ENCODE measurements around the gene CADPS2.

CADPS2 gene

DNA sequence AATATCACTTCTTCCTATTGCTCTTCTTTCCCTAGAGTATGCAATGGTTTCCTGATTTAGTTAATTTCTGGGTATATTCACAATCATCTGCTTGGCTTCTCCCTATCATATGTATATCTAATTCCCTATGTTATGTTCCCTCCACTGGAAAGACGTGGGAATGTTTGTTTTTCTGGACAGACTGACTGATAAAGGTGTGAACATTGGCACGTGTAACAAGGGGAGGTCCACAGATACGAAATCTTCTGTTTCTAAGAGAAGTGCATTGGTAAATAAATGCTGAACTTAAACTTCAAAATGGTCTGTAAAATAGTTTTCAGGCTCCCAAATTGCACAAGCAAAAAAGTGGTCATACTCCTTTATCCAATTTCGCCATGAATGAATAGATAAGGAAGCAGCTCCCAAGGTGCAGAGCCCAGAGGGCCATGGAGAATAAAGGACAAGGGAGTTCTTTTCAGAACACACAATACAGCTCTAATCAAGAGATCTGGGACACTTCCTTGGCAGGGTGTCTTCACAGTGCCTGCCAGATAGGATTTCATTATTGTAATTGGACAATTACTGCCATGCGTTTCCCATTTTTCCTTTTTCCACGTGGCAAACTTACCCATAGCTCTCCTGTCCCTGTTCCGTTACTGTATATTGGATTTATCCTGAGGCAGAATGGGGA is 329.3 kb downstream of the CADPS2 start:
- FAIRE-seq, result no peak
- no peak for DNase-seq (ENCODE audit: insufficient read length, low spot score)
- no peak for TF ChIP-seq TAF1 (IDR thresholded peaks at IDR 0.05; ENCODE audit: low read depth, low read length)
- TF ChIP-seq POLR2A (IDR thresholded peaks at IDR 0.05; ENCODE audit: low read depth, low read length), result no peak
- TF ChIP-seq SPI1 (IDR thresholded peaks at IDR 0.05; ENCODE audit: low read depth, low read length), result no peak
- TF ChIP-seq POU2F2 (IDR thresholded peaks at IDR 0.05; ENCODE audit: low read depth, low read length), result no peak
- no peak for TF ChIP-seq PAX5 (IDR thresholded peaks at IDR 0.05; ENCODE audit: insufficient read depth, low read length, severe bottlenecking)
- no peak for TF ChIP-seq POLR2AphosphoS5 (IDR thresholded peaks at IDR 0.05; ENCODE audit: low read depth, low read length)

DNA sequence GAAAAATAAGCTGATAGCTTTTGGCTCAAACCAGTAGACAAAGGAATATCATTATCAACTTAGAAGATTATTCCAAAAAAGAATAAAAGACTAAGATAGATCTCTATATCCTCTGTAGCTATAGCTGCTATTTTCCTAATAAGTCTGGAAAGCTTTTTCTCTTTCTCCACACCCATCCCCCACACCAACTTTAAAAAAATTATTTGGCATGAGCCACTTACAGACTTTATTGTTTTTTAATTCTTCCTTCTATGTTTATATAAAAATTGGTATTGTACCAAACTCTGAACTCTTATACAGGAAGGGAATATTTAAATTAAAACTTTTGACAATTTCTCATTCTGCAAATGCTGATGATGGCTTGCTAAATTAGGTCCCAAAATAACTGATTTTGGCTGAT is 330.0 kb downstream of the CADPS2 start:
- no peak for DNase-seq (ENCODE audit: insufficient read length, low spot score)
- FAIRE-seq, result no peak
- no peak for TF ChIP-seq POU2F2 (IDR thresholded peaks at IDR 0.05; ENCODE audit: low read depth, low read length)
- TF ChIP-seq TAF1 (IDR thresholded peaks at IDR 0.05; ENCODE audit: low read depth, low read length), result no peak
- TF ChIP-seq POLR2AphosphoS5 (IDR thresholded peaks at IDR 0.05; ENCODE audit: low read depth, low read length), result no peak
- TF ChIP-seq PAX5 (IDR thresholded peaks at IDR 0.05; ENCODE audit: insufficient read depth, low read length, severe bottlenecking), result no peak
- TF ChIP-seq SPI1 (IDR thresholded peaks at IDR 0.05; ENCODE audit: low read depth, low read length), result no peak
- no peak for TF ChIP-seq POLR2A (IDR thresholded peaks at IDR 0.05; ENCODE audit: low read depth, low read length)

DNA sequence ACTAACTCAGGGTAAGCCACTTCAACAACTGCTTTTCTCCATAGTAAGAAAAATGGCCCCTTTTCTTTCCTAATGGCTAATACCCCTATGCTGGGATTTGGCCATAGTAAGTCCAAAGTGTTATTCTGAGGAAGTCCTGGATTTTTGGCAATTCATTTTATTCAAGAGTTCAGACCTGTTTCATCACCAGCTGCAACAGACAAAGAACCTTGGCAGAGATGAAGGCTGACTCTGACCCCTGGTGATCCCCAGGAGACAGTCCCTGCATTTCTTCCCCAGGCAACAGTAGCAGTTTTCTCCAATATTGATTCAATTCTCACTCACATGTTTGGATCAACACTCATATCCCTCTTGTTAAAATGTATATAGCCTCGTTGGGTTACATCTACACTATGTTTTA is 332.5 kb downstream of the CADPS2 start:
- TF ChIP-seq POLR2A (IDR thresholded peaks at IDR 0.05; ENCODE audit: low read depth, low read length) (no peak), TAF1 (IDR thresholded peaks at IDR 0.05; ENCODE audit: low read depth, low read length) (no peak), POU2F2 (IDR thresholded peaks at IDR 0.05; ENCODE audit: low read depth, low read length) (no peak), PAX5 (IDR thresholded peaks at IDR 0.05; ENCODE audit: insufficient read depth, low read length, severe bottlenecking) (no peak), POLR2AphosphoS5 (IDR thresholded peaks at IDR 0.05; ENCODE audit: low read depth, low read length) (no peak), SPI1 (IDR thresholded peaks at IDR 0.05; ENCODE audit: low read depth, low read length) (no peak)
- no peak for FAIRE-seq
- DNase-seq (ENCODE audit: insufficient read length, low spot score), result no peak

DNA sequence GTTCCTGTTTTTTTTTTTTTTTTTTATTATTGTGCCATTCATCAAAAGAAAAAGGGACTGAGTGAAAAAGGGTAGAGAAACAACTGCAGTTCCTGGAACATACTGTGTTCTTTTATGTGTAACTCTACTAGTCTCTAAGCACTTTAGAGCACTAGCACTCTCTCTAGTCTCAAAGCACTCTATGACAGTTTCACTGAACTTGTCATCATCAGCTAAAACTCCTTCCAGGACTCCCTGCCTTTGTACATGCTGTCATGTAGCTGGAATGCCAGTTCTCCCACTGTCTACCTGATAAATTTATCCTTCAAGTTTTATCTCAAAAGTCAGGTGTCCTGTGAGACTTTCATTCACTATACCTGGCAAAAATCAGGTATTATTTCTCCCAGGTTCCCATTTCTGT is 333.5 kb downstream of the CADPS2 start:
- FAIRE-seq (no peak), DNase-seq (ENCODE audit: insufficient read length, low spot score) (no peak)
- TF ChIP-seq POU2F2 (IDR thresholded peaks at IDR 0.05; ENCODE audit: low read depth, low read length) (no peak), POLR2AphosphoS5 (IDR thresholded peaks at IDR 0.05; ENCODE audit: low read depth, low read length) (no peak), TAF1 (IDR thresholded peaks at IDR 0.05; ENCODE audit: low read depth, low read length) (no peak), PAX5 (IDR thresholded peaks at IDR 0.05; ENCODE audit: insufficient read depth, low read length, severe bottlenecking) (no peak), POLR2A (IDR thresholded peaks at IDR 0.05; ENCODE audit: low read depth, low read length) (no peak), SPI1 (IDR thresholded peaks at IDR 0.05; ENCODE audit: low read depth, low read length) (no peak)

- DNase-seq (ENCODE audit: insufficient read length, low spot score), result no peak
- FAIRE-seq, result no peak
These were observed 335.7 kb downstream of the CADPS2 start for GRCh38 chr7:122550545-122550944.

GRCh38 chr7:122549578-122549977 is 336.7 kb downstream of the CADPS2 start:
- TF ChIP-seq TAF1 (IDR thresholded peaks at IDR 0.05; ENCODE audit: low read depth, low read length), result no peak
- no peak for TF ChIP-seq SPI1 (IDR thresholded peaks at IDR 0.05; ENCODE audit: low read depth, low read length)
- no peak for TF ChIP-seq PAX5 (IDR thresholded peaks at IDR 0.05; ENCODE audit: insufficient read depth, low read length, severe bottlenecking)
- no peak for TF ChIP-seq POLR2AphosphoS5 (IDR thresholded peaks at IDR 0.05; ENCODE audit: low read depth, low read length)
- no peak for TF ChIP-seq POLR2A (IDR thresholded peaks at IDR 0.05; ENCODE audit: low read depth, low read length)
- no peak for TF ChIP-seq POU2F2 (IDR thresholded peaks at IDR 0.05; ENCODE audit: low read depth, low read length)
- DNase-seq (ENCODE audit: insufficient read length, low spot score) (no peak), FAIRE-seq (no peak)

More at GRCh38 chr7:122550545-122550944, 335.7 kb downstream of the CADPS2 start:
- TF ChIP-seq POLR2AphosphoS5 (IDR thresholded peaks at IDR 0.05; ENCODE audit: low read depth, low read length), result no peak
- TF ChIP-seq POLR2A (IDR thresholded peaks at IDR 0.05; ENCODE audit: low read depth, low read length), result no peak
- TF ChIP-seq SPI1 (IDR thresholded peaks at IDR 0.05; ENCODE audit: low read depth, low read length), result no peak
- no peak for TF ChIP-seq TAF1 (IDR thresholded peaks at IDR 0.05; ENCODE audit: low read depth, low read length)
- TF ChIP-seq PAX5 (IDR thresholded peaks at IDR 0.05; ENCODE audit: insufficient read depth, low read length, severe bottlenecking), result no peak
- TF ChIP-seq POU2F2 (IDR thresholded peaks at IDR 0.05; ENCODE audit: low read depth, low read length), result no peak

DNA sequence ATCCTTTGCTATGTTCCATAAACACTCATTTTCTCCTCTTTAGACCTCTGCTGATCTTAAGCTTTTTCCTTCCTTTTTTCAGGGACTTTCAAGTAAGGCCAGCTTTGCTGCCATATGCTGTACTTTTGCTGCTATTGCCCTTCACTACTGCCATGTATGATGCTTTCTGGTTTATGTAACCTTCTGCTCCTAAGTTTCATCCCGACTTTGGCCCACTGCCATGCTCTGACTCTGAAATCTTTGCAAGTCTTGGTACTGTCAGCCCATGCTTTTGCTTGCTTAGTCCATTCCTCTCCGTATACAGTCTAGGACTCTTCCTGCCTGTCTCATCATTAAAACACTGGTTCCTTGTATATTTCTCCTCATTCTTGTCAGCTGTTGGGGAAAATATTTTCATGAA is 339.8 kb downstream of the CADPS2 start:
- no peak for FAIRE-seq
- DNase-seq (ENCODE audit: insufficient read length, low spot score), result no peak

GRCh38 chr7:122544463-122544862 is 341.8 kb downstream of the CADPS2 start:
- TF ChIP-seq SPI1 (IDR thresholded peaks at IDR 0.05; ENCODE audit: low read depth, low read length) (peak; percentile 97), PAX5 (IDR thresholded peaks at IDR 0.05; ENCODE audit: insufficient read depth, low read length, severe bottlenecking) (no peak)
- FAIRE-seq, result peak; percentile 52
- no peak for DNase-seq (ENCODE audit: insufficient read length, low spot score)

More for the DNA sequence above, 339.8 kb downstream of the CADPS2 start:
- TF ChIP-seq TAF1 (IDR thresholded peaks at IDR 0.05; ENCODE audit: low read depth, low read length) (no peak), SPI1 (IDR thresholded peaks at IDR 0.05; ENCODE audit: low read depth, low read length) (no peak), PAX5 (IDR thresholded peaks at IDR 0.05; ENCODE audit: insufficient read depth, low read length, severe bottlenecking) (no peak), POLR2A (IDR thresholded peaks at IDR 0.05; ENCODE audit: low read depth, low read length) (no peak), POLR2AphosphoS5 (IDR thresholded peaks at IDR 0.05; ENCODE audit: low read depth, low read length) (no peak), POU2F2 (IDR thresholded peaks at IDR 0.05; ENCODE audit: low read depth, low read length) (no peak)

- TF ChIP-seq PAX5 (IDR thresholded peaks at IDR 0.05; ENCODE audit: insufficient read depth, low read length, severe bottlenecking), result no peak
- DNase-seq (ENCODE audit: insufficient read length, low spot score) (no peak), FAIRE-seq (no peak)
These were observed 342.4 kb downstream of the CADPS2 start for GRCh38 chr7:122543891-122544290.

DNA sequence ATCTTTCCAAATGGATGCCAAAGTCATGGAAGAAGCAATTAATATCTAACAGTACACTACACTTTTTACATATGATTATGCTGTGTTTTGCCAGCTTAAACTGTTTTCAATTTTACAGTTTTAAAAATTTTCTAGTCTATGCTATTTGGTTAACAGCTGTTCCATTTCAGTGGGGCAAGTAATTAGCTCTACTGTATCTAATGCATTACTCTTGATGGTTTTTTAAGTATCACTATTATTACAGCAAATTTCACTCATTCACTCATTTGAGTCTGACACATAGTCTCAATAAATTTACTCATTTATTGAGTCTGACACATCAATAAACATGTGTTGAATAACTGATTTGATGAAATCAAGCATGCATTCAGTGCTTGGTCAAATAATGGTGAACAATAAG is 343.1 kb downstream of the CADPS2 start:
- TF ChIP-seq SPI1 (IDR thresholded peaks at IDR 0.05; ENCODE audit: low read depth, low read length) (no peak), POU2F2 (IDR thresholded peaks at IDR 0.05; ENCODE audit: low read depth, low read length) (no peak), PAX5 (IDR thresholded peaks at IDR 0.05; ENCODE audit: insufficient read depth, low read length, severe bottlenecking) (no peak), TAF1 (IDR thresholded peaks at IDR 0.05; ENCODE audit: low read depth, low read length) (no peak), POLR2AphosphoS5 (IDR thresholded peaks at IDR 0.05; ENCODE audit: low read depth, low read length) (no peak), POLR2A (IDR thresholded peaks at IDR 0.05; ENCODE audit: low read depth, low read length) (no peak)
- DNase-seq (ENCODE audit: insufficient read length, low spot score), result no peak
- no peak for FAIRE-seq
